Ishikawa (cell line): ENCODE measurements around the gene PTPN7.

Experiments
- EP300 ChIP-seq: IDR thresholded peaks from 2 replicates; pipeline ENCODE4 v1.6.1; 2012; ENCODE audit warnings: borderline replicate concordance
- REST ChIP-seq: IDR thresholded peaks from 2 replicates; pipeline ENCODE4 v1.6.1; 2012; ENCODE audit warnings: low read depth, mild to moderate bottlenecking
- TAF1 ChIP-seq: IDR thresholded peaks from 2 replicates; pipeline ENCODE4 v1.6.1; 2012; ENCODE audit warnings: low read depth, mild to moderate bottlenecking
- TCF12 ChIP-seq: IDR thresholded peaks from 2 replicates; pipeline ENCODE4 v1.6.1; 2012; ENCODE audit warnings: low read depth
- USF1 ChIP-seq: IDR thresholded peaks from 2 replicates; pipeline ENCODE4 v1.6.1; 2012

DNA sequence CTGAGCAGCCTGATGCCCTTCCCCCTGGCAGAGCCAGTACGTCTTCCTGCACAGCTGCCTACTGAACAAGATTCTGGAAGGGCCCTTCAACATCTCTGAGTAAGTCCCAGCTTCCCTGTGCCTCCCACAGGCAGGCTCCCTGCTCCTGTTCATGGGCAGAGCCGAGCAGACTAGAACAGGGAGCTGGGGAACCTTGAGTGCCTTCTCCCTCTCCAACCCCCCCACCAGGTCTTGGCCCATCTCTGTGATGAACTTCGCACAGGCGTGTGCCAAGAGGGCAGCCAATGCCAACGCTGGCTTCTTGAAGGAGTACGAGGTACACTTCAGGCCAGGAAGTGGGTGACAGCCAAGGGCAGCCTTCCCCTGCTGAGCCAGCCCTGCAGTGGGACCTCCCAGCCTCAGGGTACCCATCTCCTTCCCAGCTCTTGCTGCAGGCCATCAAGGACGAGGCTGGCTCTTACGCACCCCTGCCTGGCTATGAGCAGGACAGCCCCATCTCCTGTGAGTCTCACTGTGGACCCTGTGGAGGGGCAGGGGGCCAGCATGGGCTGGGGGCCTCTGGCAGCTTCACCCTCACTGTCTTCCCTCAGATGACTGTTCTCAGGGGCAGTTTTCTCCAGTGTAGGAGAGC, 26.8 kb upstream of the PTPN7 start:
- TF ChIP-seq USF1 (no peak), TAF1 (no peak), REST (no peak), EP300 (no peak), TCF12 (no peak)
